22Rv1 (cell line): ENCODE results near the gene FKBP7.
"Not testable (repeated sequence)": the region's sequence is repeated elsewhere in the genome, so short reads cannot be mapped to it uniquely, and the experiment has no call there.

Experiments used
- H3K27ac ChIP-seq: fragments of 450-650 bp; 2 replicates; pipeline ENCODE4 v1.5.1; 2017
- ZFX ChIP-seq: fragments of 450-650 bp; IDR thresholded peaks from 2 replicates; pipeline ENCODE4 v1.6.1; 2017; ENCODE audit warnings: antibody characterized with exemption, borderline replicate concordance
- TF ChIP-seq, protein P1 (sequence below): fragments of 450-650 bp; IDR thresholded peaks from 2 replicates; pipeline ENCODE4 v1.5.1; 2017; ENCODE audit warnings: mild to moderate bottlenecking

Gene FKBP7

GRCh38 chr2:178425255-178425827 lies 53.1 kb downstream of the FKBP7 start:
- no peak overlapping the region for H3K27ac ChIP-seq
- TF ChIP-seq, protein P1, sequence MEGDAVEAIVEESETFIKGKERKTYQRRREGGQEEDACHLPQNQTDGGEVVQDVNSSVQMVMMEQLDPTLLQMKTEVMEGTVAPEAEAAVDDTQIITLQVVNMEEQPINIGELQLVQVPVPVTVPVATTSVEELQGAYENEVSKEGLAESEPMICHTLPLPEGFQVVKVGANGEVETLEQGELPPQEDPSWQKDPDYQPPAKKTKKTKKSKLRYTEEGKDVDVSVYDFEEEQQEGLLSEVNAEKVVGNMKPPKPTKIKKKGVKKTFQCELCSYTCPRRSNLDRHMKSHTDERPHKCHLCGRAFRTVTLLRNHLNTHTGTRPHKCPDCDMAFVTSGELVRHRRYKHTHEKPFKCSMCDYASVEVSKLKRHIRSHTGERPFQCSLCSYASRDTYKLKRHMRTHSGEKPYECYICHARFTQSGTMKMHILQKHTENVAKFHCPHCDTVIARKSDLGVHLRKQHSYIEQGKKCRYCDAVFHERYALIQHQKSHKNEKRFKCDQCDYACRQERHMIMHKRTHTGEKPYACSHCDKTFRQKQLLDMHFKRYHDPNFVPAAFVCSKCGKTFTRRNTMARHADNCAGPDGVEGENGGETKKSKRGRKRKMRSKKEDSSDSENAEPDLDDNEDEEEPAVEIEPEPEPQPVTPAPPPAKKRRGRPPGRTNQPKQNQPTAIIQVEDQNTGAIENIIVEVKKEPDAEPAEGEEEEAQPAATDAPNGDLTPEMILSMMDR, result no peak
- no peak for TF ChIP-seq ZFX

DNA sequence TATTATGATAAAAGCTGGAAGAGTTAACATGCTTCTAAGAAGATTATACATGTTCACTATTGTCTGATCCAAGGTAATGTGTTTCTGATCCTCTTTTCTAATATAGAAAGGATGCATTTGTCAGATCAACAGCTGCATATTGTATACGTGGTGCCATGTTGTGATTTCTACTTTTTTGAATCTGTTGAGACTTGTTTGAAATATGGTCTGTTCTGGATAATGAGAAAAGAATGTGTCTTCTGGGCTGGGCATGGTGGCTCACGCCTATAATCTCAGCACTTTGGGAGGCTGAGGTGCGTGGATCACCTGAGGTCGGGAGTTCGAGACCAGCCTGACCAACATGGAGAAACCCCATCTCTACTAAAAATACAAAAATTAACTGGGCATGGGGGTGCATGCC lies 54.7 kb downstream of the FKBP7 start:
- not testable (repeated sequence) for H3K27ac ChIP-seq

DNA sequence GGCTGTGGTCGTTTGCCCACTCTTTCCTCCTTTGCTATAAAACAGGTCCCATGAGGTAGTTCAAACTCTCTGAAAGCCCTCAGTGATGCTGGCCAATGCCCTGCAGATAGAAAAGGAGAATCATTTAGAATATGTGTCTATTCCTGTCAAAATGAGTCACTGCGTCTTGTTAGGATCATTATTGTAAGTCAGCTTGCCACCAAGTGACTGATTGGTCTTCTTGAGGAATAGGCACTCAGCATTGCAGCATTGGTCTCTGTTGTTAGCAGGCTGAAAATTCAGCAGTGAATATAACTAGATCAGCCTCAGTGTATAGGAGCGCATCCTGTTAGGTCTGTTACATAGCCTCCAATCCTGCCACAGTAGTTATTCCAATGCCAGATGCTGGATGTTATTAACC lies 56.3 kb downstream of the FKBP7 start:
- no peak overlapping the region for H3K27ac ChIP-seq
- TF ChIP-seq, protein P1, result no peak
- no peak for TF ChIP-seq ZFX

- H3K27ac ChIP-seq, result no peak overlapping the region
- TF ChIP-seq, protein P1, result no peak
- TF ChIP-seq ZFX, result no peak
These were observed 57.9 kb downstream of the FKBP7 start for GRCh38 chr2:178420463-178420999.

GRCh38 chr2:178419123-178419522 lies 59.3 kb downstream of the FKBP7 start:
- no peak overlapping the region for H3K27ac ChIP-seq
- TF ChIP-seq, protein P1, result peak; percentile 25; the same call in 1 of the 2 replicates
- no peak for TF ChIP-seq ZFX

DNA sequence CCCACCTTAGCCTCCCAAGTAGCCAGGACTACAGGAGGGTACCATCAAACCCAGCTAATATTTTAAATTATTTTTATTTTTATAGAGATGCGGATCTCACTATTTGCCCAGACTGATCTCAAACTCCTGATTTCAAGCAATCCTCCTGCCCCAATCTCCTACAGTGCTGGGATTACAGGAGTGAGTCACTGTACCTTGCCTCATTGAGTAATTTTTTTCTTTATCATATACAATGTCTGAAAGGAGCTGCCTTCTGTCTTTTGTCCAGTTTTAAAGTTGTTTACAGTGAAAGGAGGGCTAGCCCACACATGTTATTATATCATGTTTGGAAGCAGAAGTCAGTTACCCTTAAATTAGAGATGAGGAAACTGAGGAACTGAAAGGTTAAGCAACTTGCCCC lies 60.0 kb downstream of the FKBP7 start:
- TF ChIP-seq ZFX, result no peak
- TF ChIP-seq, protein P1, result no peak
- H3K27ac ChIP-seq, result no peak overlapping the region

GRCh38 chr2:178417916-178418315 lies 60.5 kb downstream of the FKBP7 start:
- no peak overlapping the region for H3K27ac ChIP-seq
- TF ChIP-seq ZFX, result no peak
- TF ChIP-seq, protein P1, result no peak

DNA sequence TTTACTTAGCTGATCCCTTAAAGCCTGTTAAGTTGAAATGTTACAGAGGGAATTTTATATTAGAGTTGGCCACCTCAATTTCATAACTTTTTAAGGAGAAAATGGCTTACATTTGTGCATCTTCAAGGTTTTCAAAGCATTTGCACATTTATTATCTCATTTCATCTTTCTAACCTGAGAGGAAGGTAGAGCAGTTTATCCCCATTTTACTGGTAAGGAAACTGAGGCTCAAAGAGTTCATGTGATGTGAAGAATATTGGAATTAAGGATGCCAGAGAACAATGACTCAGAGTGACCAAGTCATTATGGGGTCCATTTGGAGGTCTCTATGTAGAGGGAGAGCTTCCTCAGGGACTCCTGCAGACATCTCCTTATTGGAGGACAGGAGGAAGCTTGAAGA lies 62.4 kb downstream of the FKBP7 start:
- H3K27ac ChIP-seq, result no peak overlapping the region
- TF ChIP-seq, protein P1, result no peak
- no peak for TF ChIP-seq ZFX
